Right lobe of liver (tissue), 6 donors: ENCODE data around the gene GAGE12G. TPM values are rescaled to one million over a fixed set of nuclear protein-coding genes. Genes with fewer than 3 reads are reported as not detected.
"Not testable (repeated sequence)": the region's sequence is repeated elsewhere in the genome, so short reads cannot be mapped to it uniquely, and the experiment has no call there.

Experiments
- ATAC-seq, 4 donors: fragments of 200-7000 bp; cut with Tn5 transposase; one replicate each; pipeline ENCODE4 v1.9.1; 2020; ENCODE audit warnings: mild to moderate bottlenecking in 4 of 4, moderate library complexity in 4 of 4
- DNase-seq, 3 donors: peaks; one replicate each; pipeline ENCODE4 v3.0.0-alpha.2; 2020
- H3K27ac ChIP-seq, 3 donors: fragments of 200-600 bp; one replicate each; pipeline ENCODE4 v1.8.0; 2022
- H3K27me3 ChIP-seq, 2 donors: fragments of 200-600 bp; one replicate each; pipeline ENCODE4 v1.8.0; 2022
- H3K36me3 ChIP-seq, 4 donors: fragments of 200-600 bp; sonication (generic) in 1 of 4; one replicate each; pipeline versions ENCODE4 v1.5.1 to v1.8.0; 2017 to 2022; ENCODE audit warnings: control low read depth in 1 of 4
- H3K4me1 ChIP-seq, 4 donors: fragments of 200-600 bp; sonication (generic) in 1 of 4; one replicate each; pipeline versions ENCODE4 v1.5.1 to v1.8.0; 2017 to 2022; ENCODE audit warnings: control low read depth in 1 of 4
- H3K4me3 ChIP-seq, 3 donors: fragments of 200-600 bp; one replicate each; pipeline ENCODE4 v1.8.0; 2022
- H3K9me3 ChIP-seq, 4 donors: fragments of 200-600 bp; sonication (generic) in 1 of 4; one replicate each; pipeline versions ENCODE4 v1.5.1 to v1.8.0; 2017 to 2022; ENCODE audit warnings: control low read depth in 1 of 4
- WGBS: methylation state at CpG from one replicate; pipeline ENCODE4 v1.1.6; 2018; ENCODE audit warnings: low coverage, low lambda C conversion rate; ENCODE audit not compliant: insufficient coverage; ENCODE audit errors: missing lambda C conversion rate; 5-methylcytosine and 5-hydroxymethylcytosine counted together
- intact Hi-C, 2 donors: fragments of 100-400 bp; cut with DNase I; formaldehyde crosslinking; loops; one replicate each; pipeline versions ENCODE4 v1.11.2 to v1.14.1; 2022
- long read RNA-seq: library from polyadenylated mRNA; unstranded; transcript quantifications from one replicate; pipeline ENCODE4 v2.0.0, GENCODE V29; 2019
- total RNA-seq, 6 experiments: library from RNA; depleted of rRNA in 2 of 6; stranded (reverse); fragments of >200 nt in 2 of 6; fragmentation: NEBNext Ultra II Directional in 3 of 6; extraction: Animal tissue kit (Norgen Biotek cat#: 25700) in 3 of 6; gene quantifications; one replicate each; pipeline versions ENCODE4 v1.1.0 to v1.2.4, GENCODE V29; 2016 to 2023
- donor health status: DM: no; HTN: yes; CAD: no.
- donor health status: DM: no; HTN: no; CAD: no.
- donor health status: DM: no; HTN: no; CAD: no.
- donor health status: DM: no; HTN: yes; CAD: no.
- donor health status: DM: no; HTN: yes; CAD: no.

Gene GAGE12G, protein sequence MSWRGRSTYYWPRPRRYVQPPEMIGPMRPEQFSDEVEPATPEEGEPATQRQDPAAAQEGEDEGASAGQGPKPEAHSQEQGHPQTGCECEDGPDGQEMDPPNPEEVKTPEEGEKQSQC
- not detected for total RNA-seq
- long read RNA-seq = 0 reads

DNA sequence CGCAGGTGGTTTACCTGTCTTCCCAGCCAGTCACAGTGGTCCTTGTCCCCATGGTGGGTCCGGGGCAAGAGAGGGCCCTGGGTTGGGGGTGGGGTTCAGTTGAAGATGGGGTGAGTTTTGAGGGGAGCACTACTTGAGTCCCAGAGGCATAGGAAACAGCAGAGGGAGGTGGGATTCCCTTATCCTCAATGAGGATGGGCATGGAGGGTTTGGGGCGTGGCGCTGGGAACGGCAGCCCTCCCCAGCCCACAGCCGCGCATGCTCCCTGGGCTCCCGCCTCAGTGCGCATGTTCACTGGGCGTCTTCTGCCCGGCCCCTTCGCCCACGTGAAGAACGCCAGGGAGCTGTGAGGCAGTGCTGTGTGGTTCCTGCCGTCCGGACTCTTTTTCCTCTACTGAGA is at the start of gene GAGE12G:
GAGE12G (plus strand) TSS at position 301 of the 400 bp plus-strand sequence. CDS start 1,155 bp downstream, outside the sequence.
- DNase-seq, H3K27ac ChIP-seq, H3K36me3 ChIP-seq, H3K4me3 ChIP-seq, ATAC-seq, H3K9me3 ChIP-seq, H3K27me3 ChIP-seq, intact Hi-C loops, H3K4me1 ChIP-seq: not testable (repeated sequence)
- WGBS = no CpG with 5 or more reads among the region's 16 CpGs

DNA sequence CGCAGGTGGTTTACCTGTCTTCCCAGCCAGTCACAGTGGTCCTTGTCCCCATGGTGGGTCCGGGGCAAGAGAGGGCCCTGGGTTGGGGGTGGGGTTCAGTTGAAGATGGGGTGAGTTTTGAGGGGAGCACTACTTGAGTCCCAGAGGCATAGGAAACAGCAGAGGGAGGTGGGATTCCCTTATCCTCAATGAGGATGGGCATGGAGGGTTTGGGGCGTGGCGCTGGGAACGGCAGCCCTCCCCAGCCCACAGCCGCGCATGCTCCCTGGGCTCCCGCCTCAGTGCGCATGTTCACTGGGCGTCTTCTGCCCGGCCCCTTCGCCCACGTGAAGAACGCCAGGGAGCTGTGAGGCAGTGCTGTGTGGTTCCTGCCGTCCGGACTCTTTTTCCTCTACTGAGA is 38.3 kb upstream of the GAGE12G start, which contains the start of gene GAGE12C:
GAGE12C (plus strand) TSS at position 301 of the 400 bp plus-strand sequence. CDS start 1,155 bp downstream, outside the sequence.
- DNase-seq, ATAC-seq, H3K4me3 ChIP-seq, H3K36me3 ChIP-seq, H3K4me1 ChIP-seq, H3K9me3 ChIP-seq, intact Hi-C loops, H3K27ac ChIP-seq, H3K27me3 ChIP-seq: not testable (repeated sequence)
- no CpG with 5 or more reads among the region's 16 CpGs for WGBS

DNA sequence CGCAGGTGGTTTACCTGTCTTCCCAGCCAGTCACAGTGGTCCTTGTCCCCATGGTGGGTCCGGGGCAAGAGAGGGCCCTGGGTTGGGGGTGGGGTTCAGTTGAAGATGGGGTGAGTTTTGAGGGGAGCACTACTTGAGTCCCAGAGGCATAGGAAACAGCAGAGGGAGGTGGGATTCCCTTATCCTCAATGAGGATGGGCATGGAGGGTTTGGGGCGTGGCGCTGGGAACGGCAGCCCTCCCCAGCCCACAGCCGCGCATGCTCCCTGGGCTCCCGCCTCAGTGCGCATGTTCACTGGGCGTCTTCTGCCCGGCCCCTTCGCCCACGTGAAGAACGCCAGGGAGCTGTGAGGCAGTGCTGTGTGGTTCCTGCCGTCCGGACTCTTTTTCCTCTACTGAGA is 28.8 kb upstream of the GAGE12G start, which contains the start of gene GAGE12D:
GAGE12D (plus strand) TSS at position 301 of the 400 bp plus-strand sequence. CDS start 1,155 bp downstream, outside the sequence.
- no CpG with 5 or more reads among the region's 16 CpGs for WGBS
- intact Hi-C loops, DNase-seq, H3K4me1 ChIP-seq, H3K36me3 ChIP-seq, H3K9me3 ChIP-seq, H3K4me3 ChIP-seq, H3K27ac ChIP-seq, ATAC-seq, H3K27me3 ChIP-seq: not testable (repeated sequence)

DNA sequence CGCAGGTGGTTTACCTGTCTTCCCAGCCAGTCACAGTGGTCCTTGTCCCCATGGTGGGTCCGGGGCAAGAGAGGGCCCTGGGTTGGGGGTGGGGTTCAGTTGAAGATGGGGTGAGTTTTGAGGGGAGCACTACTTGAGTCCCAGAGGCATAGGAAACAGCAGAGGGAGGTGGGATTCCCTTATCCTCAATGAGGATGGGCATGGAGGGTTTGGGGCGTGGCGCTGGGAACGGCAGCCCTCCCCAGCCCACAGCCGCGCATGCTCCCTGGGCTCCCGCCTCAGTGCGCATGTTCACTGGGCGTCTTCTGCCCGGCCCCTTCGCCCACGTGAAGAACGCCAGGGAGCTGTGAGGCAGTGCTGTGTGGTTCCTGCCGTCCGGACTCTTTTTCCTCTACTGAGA is 19.2 kb upstream of the GAGE12G start, which contains the start of gene GAGE12E:
GAGE12E (plus strand) TSS at position 301 of the 400 bp plus-strand sequence. CDS start 1,155 bp downstream, outside the sequence.
- intact Hi-C loops, H3K36me3 ChIP-seq, H3K9me3 ChIP-seq, DNase-seq, H3K4me1 ChIP-seq, ATAC-seq, H3K27me3 ChIP-seq, H3K4me3 ChIP-seq, H3K27ac ChIP-seq: not testable (repeated sequence)
- WGBS = no CpG with 5 or more reads among the region's 16 CpGs

DNA sequence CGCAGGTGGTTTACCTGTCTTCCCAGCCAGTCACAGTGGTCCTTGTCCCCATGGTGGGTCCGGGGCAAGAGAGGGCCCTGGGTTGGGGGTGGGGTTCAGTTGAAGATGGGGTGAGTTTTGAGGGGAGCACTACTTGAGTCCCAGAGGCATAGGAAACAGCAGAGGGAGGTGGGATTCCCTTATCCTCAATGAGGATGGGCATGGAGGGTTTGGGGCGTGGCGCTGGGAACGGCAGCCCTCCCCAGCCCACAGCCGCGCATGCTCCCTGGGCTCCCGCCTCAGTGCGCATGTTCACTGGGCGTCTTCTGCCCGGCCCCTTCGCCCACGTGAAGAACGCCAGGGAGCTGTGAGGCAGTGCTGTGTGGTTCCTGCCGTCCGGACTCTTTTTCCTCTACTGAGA is 9.7 kb upstream of the GAGE12G start, which contains the start of gene GAGE12F:
GAGE12F (plus strand) TSS at position 301 of the 400 bp plus-strand sequence. CDS start 1,155 bp downstream, outside the sequence.
- DNase-seq, ATAC-seq, H3K4me1 ChIP-seq, H3K27ac ChIP-seq, H3K4me3 ChIP-seq, H3K36me3 ChIP-seq, H3K27me3 ChIP-seq, H3K9me3 ChIP-seq, intact Hi-C loops: not testable (repeated sequence)
- WGBS = no CpG with 5 or more reads among the region's 16 CpGs

DNA sequence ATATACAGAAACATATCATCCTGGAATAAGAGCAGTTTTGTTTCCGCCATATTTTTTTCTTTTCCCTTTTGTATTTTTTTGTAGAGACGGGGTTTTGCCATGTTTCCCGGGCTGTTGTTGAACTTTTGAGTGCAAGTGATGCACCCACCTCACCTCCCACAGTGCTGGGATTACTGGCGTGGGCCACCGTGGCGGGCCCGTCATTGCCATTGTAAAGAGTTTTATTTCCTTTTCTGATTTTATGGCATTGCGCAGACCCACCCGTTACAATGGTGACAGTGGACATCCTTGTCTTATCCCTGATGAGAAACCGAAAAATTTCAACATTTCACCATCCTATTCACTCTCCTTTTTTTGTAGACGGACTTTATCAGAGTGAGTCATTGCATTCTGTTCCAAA is 1.5 kb upstream of the GAGE12G start:
- intact Hi-C loops, H3K9me3 ChIP-seq, H3K27ac ChIP-seq, H3K4me1 ChIP-seq, H3K36me3 ChIP-seq, H3K27me3 ChIP-seq, H3K4me3 ChIP-seq, ATAC-seq: not testable (repeated sequence)
- DNase-seq = peak in 2 of 3 donors; percentile 40 to 52
- no CpG with 5 or more reads among the region's 11 CpGs for WGBS

DNA sequence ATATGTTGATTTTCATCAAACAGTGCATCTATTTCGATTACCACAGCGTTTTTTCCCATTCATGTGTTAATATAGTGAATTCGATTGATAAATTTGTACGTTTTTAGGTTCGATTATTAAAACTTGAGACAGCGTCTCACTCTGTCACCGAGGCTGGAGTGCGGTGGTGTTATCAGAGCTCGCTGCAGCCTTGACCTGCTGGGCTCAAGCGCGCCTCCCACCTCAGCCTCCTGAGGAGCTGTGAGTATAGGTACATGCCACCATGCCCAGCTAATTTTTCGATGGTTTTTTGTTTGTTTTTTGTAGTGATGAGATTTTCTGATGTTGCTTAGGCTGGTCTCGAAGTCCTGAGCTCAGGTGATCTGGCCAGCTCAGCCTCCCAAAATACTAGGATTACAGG is 1.0 kb upstream of the GAGE12G start:
- ATAC-seq, H3K4me3 ChIP-seq, intact Hi-C loops, H3K9me3 ChIP-seq, H3K27me3 ChIP-seq, H3K4me1 ChIP-seq, H3K36me3 ChIP-seq, H3K27ac ChIP-seq: not testable (repeated sequence)
- DNase-seq = peak in 2 of 3 donors; percentile 2 to 34
- WGBS = no CpG with 5 or more reads among the region's 13 CpGs

DNA sequence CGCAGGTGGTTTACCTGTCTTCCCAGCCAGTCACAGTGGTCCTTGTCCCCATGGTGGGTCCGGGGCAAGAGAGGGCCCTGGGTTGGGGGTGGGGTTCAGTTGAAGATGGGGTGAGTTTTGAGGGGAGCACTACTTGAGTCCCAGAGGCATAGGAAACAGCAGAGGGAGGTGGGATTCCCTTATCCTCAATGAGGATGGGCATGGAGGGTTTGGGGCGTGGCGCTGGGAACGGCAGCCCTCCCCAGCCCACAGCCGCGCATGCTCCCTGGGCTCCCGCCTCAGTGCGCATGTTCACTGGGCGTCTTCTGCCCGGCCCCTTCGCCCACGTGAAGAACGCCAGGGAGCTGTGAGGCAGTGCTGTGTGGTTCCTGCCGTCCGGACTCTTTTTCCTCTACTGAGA is 9.4 kb downstream of the GAGE12G start, which contains the start of gene GAGE12H:
GAGE12H (plus strand) TSS at position 301 of the 400 bp plus-strand sequence. CDS start 1,155 bp downstream, outside the sequence.
- H3K27ac ChIP-seq, H3K36me3 ChIP-seq, H3K4me3 ChIP-seq, H3K9me3 ChIP-seq, DNase-seq, intact Hi-C loops, H3K4me1 ChIP-seq, ATAC-seq, H3K27me3 ChIP-seq: not testable (repeated sequence)
- no CpG with 5 or more reads among the region's 16 CpGs for WGBS

DNA sequence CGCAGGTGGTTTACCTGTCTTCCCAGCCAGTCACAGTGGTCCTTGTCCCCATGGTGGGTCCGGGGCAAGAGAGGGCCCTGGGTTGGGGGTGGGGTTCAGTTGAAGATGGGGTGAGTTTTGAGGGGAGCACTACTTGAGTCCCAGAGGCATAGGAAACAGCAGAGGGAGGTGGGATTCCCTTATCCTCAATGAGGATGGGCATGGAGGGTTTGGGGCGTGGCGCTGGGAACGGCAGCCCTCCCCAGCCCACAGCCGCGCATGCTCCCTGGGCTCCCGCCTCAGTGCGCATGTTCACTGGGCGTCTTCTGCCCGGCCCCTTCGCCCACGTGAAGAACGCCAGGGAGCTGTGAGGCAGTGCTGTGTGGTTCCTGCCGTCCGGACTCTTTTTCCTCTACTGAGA is 19.0 kb downstream of the GAGE12G start, which contains the start of gene GAGE2A:
GAGE2A (plus strand) TSS at position 301 of the 400 bp plus-strand sequence. CDS start 1,155 bp downstream, outside the sequence.
- H3K4me1 ChIP-seq, DNase-seq, intact Hi-C loops, H3K27ac ChIP-seq, H3K27me3 ChIP-seq, ATAC-seq, H3K36me3 ChIP-seq, H3K4me3 ChIP-seq, H3K9me3 ChIP-seq: not testable (repeated sequence)
- WGBS = no CpG with 5 or more reads among the region's 16 CpGs

DNA sequence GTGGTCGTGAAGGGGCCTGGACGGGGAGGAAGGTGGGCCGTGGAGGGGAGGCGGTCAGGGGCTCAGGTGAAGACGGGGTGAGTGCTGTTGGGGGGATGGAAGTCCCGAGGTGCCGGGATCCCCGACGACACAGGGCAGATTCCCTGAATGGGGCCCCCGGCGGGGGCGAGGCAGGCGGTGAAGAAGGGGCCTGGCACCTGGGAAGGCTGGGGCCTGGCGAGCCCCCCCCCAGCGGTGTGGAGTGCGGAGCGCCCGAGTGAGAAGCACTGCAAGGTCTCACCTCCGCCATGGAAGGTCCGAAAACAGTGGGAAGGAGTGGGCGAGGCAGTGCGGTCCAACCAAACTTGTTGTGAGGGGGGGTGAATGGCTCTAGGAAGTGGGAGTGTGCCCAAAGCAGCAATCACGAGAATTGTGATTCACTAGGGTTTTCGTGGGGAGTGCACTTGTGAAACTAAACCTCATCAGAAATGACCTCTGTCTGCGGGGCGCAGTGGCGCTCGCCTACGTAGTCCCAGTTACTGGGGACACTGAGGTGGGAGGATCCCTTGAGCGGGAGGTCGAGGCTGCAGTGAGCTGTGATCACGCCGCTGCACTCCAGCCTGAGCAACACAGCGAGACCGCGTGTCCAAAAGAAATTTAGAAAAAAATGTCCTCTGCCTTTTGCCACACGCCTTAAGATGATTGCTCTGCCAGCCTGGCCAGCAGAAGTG is 19.7 kb downstream of the GAGE12G start:
- H3K27ac ChIP-seq, H3K9me3 ChIP-seq, H3K27me3 ChIP-seq, H3K4me3 ChIP-seq, ATAC-seq, H3K36me3 ChIP-seq, H3K4me1 ChIP-seq, intact Hi-C loops: not testable (repeated sequence)
- WGBS = 84% methylated on average over 30 of the region's 37 CpGs
- peak; percentile 44 to 59 (median 49) for DNase-seq

DNA sequence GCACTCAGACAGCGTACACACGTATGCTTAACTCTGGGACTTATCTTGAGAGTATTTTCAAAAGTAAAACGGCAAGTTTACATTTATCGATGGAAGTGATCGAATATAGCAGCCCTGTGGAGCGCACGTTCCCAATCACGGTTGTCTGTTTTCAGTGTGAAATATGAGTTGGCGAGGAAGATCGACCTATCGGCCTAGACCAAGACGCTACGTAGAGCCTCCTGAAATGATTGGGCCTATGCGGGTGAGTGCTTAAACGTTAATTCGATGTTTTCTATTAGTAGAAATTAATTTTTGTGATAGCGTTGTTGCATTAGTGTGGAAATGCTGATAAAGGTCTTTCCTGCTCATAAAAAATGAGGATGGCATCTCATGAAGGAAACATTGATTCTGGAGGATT is 20.3 kb downstream of the GAGE12G start:
- H3K36me3 ChIP-seq, H3K27me3 ChIP-seq, H3K4me1 ChIP-seq, intact Hi-C loops, H3K4me3 ChIP-seq, H3K9me3 ChIP-seq, DNase-seq, ATAC-seq, H3K27ac ChIP-seq: not testable (repeated sequence)
- 83% methylated on average over 14 of the region's 17 CpGs for WGBS
